Natural killer cell treated with Interleukin-12 subunit alpha and Interleukin-12 subunit beta and Interleukin-15 and Interleukin-18, amount 100 ng/mL, for 72 hours (primary cell): ENCODE measurements around the gene TP53RK. TPM values are rescaled to one million over a fixed set of nuclear protein-coding genes. Genes with fewer than 3 reads are reported as not detected.

Experiments used
- ATAC-seq, 2 donors: fragments of 150-1000 bp; cut with Tn5 transposase in 1 of 2; sonication (Bioruptor Pico), chemical (Tn5 transposase) in 1 of 2; 2 replicates each; pipeline ENCODE4 v1.10.0; 2021
- DNase-seq: peaks from one replicate; pipeline ENCODE4 v3.0.0; 2022; ENCODE audit warnings: low spot score
- H3K27ac Mint-ChIP-seq, 2 donors: 1 replicate in 1 of 2; 2 replicates in 1 of 2; pipeline ENCODE4 v1.8.0; 2022; ENCODE audit warnings: mixed read lengths in 2 of 2, mild to moderate bottlenecking in 1 of 2, moderate library complexity in 1 of 2
- H3K27me3 Mint-ChIP-seq, 2 donors: 1 replicate in 1 of 2; 2 replicates in 1 of 2; pipeline ENCODE4 v1.8.0; 2022; ENCODE audit warnings: mixed read lengths in 2 of 2
- H3K36me3 Mint-ChIP-seq: one replicate; pipeline ENCODE4 v1.8.0; 2022; ENCODE audit warnings: mixed read lengths
- H3K4me1 Mint-ChIP-seq, 2 donors: 1 replicate in 1 of 2; 2 replicates in 1 of 2; pipeline ENCODE4 v1.8.0; 2022; ENCODE audit warnings: low read depth in 2 of 2, mixed read lengths in 2 of 2, mild to moderate bottlenecking in 1 of 2
- H3K4me3 Mint-ChIP-seq: one replicate; pipeline ENCODE4 v1.8.0; 2022; ENCODE audit warnings: mixed read lengths
- H3K9me3 Mint-ChIP-seq: 2 replicates; pipeline ENCODE4 v1.8.0; 2022; ENCODE audit warnings: mixed read lengths
- total RNA-seq, 2 donors: library from RNA; stranded (reverse); gene quantifications; one replicate each; pipeline ENCODE4 v1.2.3, GENCODE V29; 2022

Gene TP53RK
- total RNA-seq, 2 donors from 2014 or later, result 14.1 to 16.8 TPM

GRCh38 chr20:46651091-46651962 lies 37.9 kb downstream of the TP53RK start, which contains the start of gene SLC13A3:
Gene SLC13A3, minus strand, starts transcription at chr20:46651459. Its CDS starts 38 bp downstream, at chr20:46651421.
- ATAC-seq (no peak), DNase-seq (no peak)
- no peaks in the 10 kb centered on the region for H3K36me3 Mint-ChIP-seq
- H3K4me3 Mint-ChIP-seq, result no peak within 1 kb of the TSS
- H3K9me3 Mint-ChIP-seq, result no peaks in the 10 kb centered on the region
- peaks cover 30 to 32% of the 10 kb centered on the region in 2 donors for H3K27me3 Mint-ChIP-seq
- H3K4me1 Mint-ChIP-seq, result peaks cover 0 to 3% of the 10 kb centered on the region in 2 donors
- no peak within 1 kb of the TSS for H3K27ac Mint-ChIP-seq

- Mint-ChIP-seq H3K9me3 (no peaks in the 10 kb centered on the region), H3K27me3 (peaks cover 30 to 32% of the 10 kb centered on the region in 2 donors), H3K36me3 (no peaks in the 10 kb centered on the region), H3K4me1 (peaks cover 0 to 3% of the 10 kb centered on the region in 2 donors), H3K4me3 (no peak overlapping the region), H3K27ac (no peak overlapping the region)
- DNase-seq (no peak), ATAC-seq (no peak)
Measured at GRCh38 chr20:46650575-46651090, 38.6 kb downstream of the TP53RK start.

DNA sequence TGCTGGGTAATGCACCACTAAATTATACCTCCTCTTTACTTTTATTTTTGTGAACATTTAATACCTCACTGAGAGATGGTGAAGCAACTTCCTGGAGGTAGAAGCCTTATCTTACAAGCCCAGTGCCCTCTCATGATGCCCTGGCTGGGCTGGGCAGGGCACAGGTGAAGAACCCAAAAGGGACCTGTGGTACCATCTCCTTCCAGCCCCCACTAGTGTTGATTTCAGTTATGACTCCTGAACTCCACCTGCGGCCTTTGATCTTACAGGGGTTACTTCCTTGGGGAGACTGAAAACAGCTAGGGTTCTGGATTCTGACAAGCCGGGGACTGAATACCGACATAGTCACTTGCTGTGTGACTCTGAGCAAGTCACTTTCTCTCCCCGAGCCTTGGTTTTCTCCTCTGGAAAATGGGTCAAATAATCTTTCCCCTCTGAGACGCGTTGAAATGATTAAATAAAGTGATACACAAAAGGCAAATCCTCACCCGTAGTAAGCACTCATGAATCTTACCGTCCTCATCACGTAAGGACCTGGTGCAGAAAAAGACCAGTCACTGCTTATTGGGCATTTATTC lies 39.2 kb downstream of the TP53RK start:
- H3K27ac Mint-ChIP-seq, result no peak overlapping the region
- peaks cover 30 to 32% of the 10 kb centered on the region in 2 donors for H3K27me3 Mint-ChIP-seq
- no peaks in the 10 kb centered on the region for H3K9me3 Mint-ChIP-seq
- no peaks in the 10 kb centered on the region for H3K36me3 Mint-ChIP-seq
- DNase-seq (no peak), ATAC-seq (no peak)
- peaks cover 0 to 3% of the 10 kb centered on the region in 2 donors for H3K4me1 Mint-ChIP-seq
- H3K4me3 Mint-ChIP-seq, result no peak overlapping the region

GRCh38 chr20:46649650-46649949 lies 39.6 kb downstream of the TP53RK start:
- H3K27me3 Mint-ChIP-seq, result peaks cover 30 to 32% of the 10 kb centered on the region in 2 donors
- peaks cover 0 to 3% of the 10 kb centered on the region in 2 donors for H3K4me1 Mint-ChIP-seq

GRCh38 chr20:46648903-46649649 lies 40.2 kb downstream of the TP53RK start:
- peaks cover 30% of the 10 kb centered on the region in 2 donors for H3K27me3 Mint-ChIP-seq
- H3K4me1 Mint-ChIP-seq, result peaks cover 0 to 3% of the 10 kb centered on the region in 2 donors
- DNase-seq (no peak), ATAC-seq (no peak)
- H3K4me3 Mint-ChIP-seq, result no peak overlapping the region
- no peaks in the 10 kb centered on the region for H3K36me3 Mint-ChIP-seq
- no peaks in the 10 kb centered on the region for H3K9me3 Mint-ChIP-seq
- H3K27ac Mint-ChIP-seq, result no peak overlapping the region

More at GRCh38 chr20:46649650-46649949, 39.6 kb downstream of the TP53RK start:
- no peak overlapping the region for H3K27ac Mint-ChIP-seq
- no peak for DNase-seq
- ATAC-seq, result no peak
- no peaks in the 10 kb centered on the region for H3K9me3 Mint-ChIP-seq
- no peak overlapping the region for H3K4me3 Mint-ChIP-seq
- no peaks in the 10 kb centered on the region for H3K36me3 Mint-ChIP-seq

- H3K4me3 Mint-ChIP-seq, result no peak overlapping the region
- H3K4me1 Mint-ChIP-seq, result peaks cover 0 to 3% of the 10 kb centered on the region in 2 donors
- DNase-seq (no peak), ATAC-seq (no peak)
- H3K36me3 Mint-ChIP-seq, result no peaks in the 10 kb centered on the region
- no peaks in the 10 kb centered on the region for H3K9me3 Mint-ChIP-seq
- no peak overlapping the region for H3K27ac Mint-ChIP-seq
- peaks cover 19 to 21% of the 10 kb centered on the region in 2 donors for H3K27me3 Mint-ChIP-seq
Measured at GRCh38 chr20:46647469-46647868, 41.8 kb downstream of the TP53RK start.

DNA sequence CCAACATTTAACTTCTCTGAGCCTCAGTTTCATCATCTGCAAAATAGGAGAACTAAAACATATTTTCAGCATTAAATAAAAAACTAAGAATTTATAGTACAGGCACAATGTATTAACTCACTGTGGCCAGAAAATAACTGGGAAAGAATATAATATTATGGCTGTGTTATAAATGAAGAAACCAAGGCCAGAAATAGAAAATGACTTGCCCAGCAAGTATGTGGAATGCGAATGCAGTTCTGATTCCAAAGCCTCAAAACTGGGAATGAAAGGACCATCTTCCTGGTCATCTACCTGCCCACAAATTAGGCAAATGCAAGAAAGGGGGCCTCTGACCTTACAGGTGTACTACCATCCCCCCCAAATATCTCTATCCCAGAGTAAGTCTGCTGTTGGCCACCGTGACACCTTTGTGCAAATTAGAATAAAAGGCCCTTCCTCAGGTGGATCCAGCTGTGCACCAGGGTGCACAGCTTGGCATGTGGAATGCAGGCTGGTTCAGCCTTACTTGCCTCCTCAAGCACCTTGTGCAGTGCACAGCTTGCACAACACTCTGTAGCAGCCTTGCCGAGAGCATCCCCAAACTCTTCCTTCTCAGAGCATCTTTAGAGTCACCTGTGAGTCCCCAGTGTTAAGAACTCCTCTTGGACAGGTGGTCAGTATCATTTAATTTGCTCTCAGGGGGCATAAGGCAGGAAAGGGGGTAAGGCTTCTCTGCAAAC lies 42.4 kb downstream of the TP53RK start:
- Mint-ChIP-seq H3K36me3 (no peaks in the 10 kb centered on the region), H3K27ac (no peak overlapping the region), H3K4me1 (peaks cover 0 to 3% of the 10 kb centered on the region in 2 donors), H3K4me3 (no peak overlapping the region), H3K27me3 (peaks cover 19 to 22% of the 10 kb centered on the region in 2 donors), H3K9me3 (no peaks in the 10 kb centered on the region)
- no peak for DNase-seq
- ATAC-seq, result no peak

- no peak for ATAC-seq
- Mint-ChIP-seq H3K4me1 (peaks cover 0 to 3% of the 10 kb centered on the region in 2 donors), H3K36me3 (no peaks in the 10 kb centered on the region), H3K9me3 (no peaks in the 10 kb centered on the region), H3K27me3 (peaks cover 18 to 20% of the 10 kb centered on the region in 2 donors), H3K27ac (no peak overlapping the region), H3K4me3 (no peak overlapping the region)
- no peak for DNase-seq
Measured at GRCh38 chr20:46646122-46646521, 43.1 kb downstream of the TP53RK start.

GRCh38 chr20:46644733-46645132 lies 44.5 kb downstream of the TP53RK start:
- Mint-ChIP-seq H3K27ac (no peak overlapping the region), H3K4me1 (no peaks in the 10 kb centered on the region), H3K9me3 (no peaks in the 10 kb centered on the region), H3K27me3 (peaks cover 4 to 8% of the 10 kb centered on the region in 2 donors), H3K4me3 (no peak overlapping the region), H3K36me3 (no peaks in the 10 kb centered on the region)
- DNase-seq (no peak), ATAC-seq (no peak)

DNA sequence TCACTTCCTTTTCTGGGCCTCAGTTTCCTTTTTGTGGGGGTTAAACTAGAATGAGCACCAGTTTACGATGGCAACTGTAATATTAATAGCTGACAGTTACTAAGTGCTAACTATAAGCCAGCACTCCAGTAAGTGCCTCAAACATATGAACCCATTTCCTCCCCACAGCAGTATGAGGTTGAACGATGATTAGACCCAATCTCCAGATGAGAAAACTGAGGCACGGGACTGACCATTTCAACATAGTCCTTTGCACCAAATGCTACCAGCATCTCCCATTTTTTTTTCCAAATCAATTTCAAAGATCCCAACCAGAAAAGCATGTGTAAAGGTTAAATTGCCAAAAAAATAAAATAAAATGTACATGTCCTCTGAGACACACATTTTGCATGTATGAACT lies 45.1 kb downstream of the TP53RK start:
- Mint-ChIP-seq H3K4me3 (no peak overlapping the region), H3K27ac (no peak overlapping the region), H3K27me3 (peaks cover 0 to 3% of the 10 kb centered on the region in 2 donors), H3K9me3 (no peaks in the 10 kb centered on the region), H3K36me3 (no peaks in the 10 kb centered on the region), H3K4me1 (no peaks in the 10 kb centered on the region)
- ATAC-seq (no peak), DNase-seq (no peak)

DNA sequence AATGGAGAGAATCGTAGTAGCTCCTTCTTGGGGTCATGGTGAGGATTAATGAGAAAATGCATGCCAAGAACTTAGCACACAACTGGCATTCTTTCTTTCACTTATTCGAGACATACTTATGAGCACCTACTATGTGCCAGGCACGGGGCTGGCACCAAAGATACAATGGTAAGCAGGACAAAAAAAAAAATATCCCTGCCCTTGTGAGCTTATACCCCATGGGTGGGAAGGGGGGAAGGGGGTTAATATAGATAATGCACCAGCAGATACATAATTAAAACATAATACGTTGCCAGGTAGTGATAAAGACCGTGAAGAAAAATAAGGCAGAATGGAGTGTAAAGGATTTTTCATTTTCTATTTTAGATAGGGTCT lies 46.3 kb downstream of the TP53RK start:
- Mint-ChIP-seq H3K36me3 (no peaks in the 10 kb centered on the region), H3K27ac (no peak overlapping the region), H3K27me3 (peaks cover 0 to 2% of the 10 kb centered on the region in 2 donors), H3K4me3 (no peak overlapping the region), H3K4me1 (no peaks in the 10 kb centered on the region), H3K9me3 (no peaks in the 10 kb centered on the region)
- ATAC-seq (no peak), DNase-seq (no peak)

GRCh38 chr20:46642265-46642968 lies 46.8 kb downstream of the TP53RK start:
- ATAC-seq, result no peak
- Mint-ChIP-seq H3K4me3 (no peak overlapping the region), H3K36me3 (no peaks in the 10 kb centered on the region), H3K27me3 (peaks cover 0 to 4% of the 10 kb centered on the region in 2 donors), H3K4me1 (no peaks in the 10 kb centered on the region), H3K9me3 (no peaks in the 10 kb centered on the region), H3K27ac (no peak overlapping the region)
- no peak for DNase-seq

- Mint-ChIP-seq H3K36me3 (no peaks in the 10 kb centered on the region), H3K4me1 (no peaks in the 10 kb centered on the region), H3K27ac (no peak overlapping the region), H3K4me3 (no peak overlapping the region), H3K27me3 (peaks cover 0 to 5% of the 10 kb centered on the region in 2 donors), H3K9me3 (no peaks in the 10 kb centered on the region)
- DNase-seq, result no peak
- ATAC-seq, result no peak
Measured at GRCh38 chr20:46641424-46641823, 47.8 kb downstream of the TP53RK start.
